Measurements from ENCODE around the gene MTCH2.

DNA sequence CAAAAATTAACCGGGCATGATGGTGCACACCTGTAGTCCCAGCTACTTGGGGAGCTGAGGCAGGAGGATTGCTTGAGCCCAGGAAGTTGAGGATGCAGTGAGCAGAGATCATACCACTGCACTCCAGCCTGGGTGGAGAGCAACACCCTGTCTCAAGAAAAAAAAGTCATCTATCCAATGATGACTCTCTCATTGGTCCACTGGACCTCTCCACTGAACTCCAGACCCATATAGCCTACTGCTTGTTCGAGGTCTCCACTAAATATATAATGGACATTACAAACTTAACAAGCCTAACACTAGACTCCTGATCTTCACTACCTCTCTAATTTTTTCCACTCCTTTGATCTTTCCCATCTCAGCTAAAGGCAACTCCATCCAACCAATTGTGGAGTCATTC is 33.5 kb upstream of the MTCH2 start:
- TF ChIP-seq TAF1 (IDR thresholded peaks at IDR 0.05; ENCODE audit: borderline replicate concordance, low read depth, low read length) (no peak), POLR2A (IDR thresholded peaks at IDR 0.05; ENCODE audit: low read depth, low read length) (no peak), POLR2AphosphoS5 (IDR thresholded peaks at IDR 0.05; ENCODE audit: low read depth, low read length) (no peak)

All from GM12892 (cell line).